Dedifferentiated amniotic fluid mesenchymal stem cell (primary cell): ENCODE measurements around the gene MAP3K20.
"Not testable (repeated sequence)": the region's sequence is repeated elsewhere in the genome, so short reads cannot be mapped to it uniquely, and the experiment has no call there.

Source experiments
- DNase-seq: peaks from one replicate; pipeline ENCODE4 v3.0.0-alpha.2; 2016; ENCODE audit errors: extremely low spot score

The MAP3K20 gene

GRCh38 chr2:173087214-173087581 lies 11.6 kb downstream of the MAP3K20 start:
- DNase-seq: no peak

- no peak for DNase-seq
Measured at GRCh38 chr2:173087793-173088496, 12.3 kb downstream of the MAP3K20 start.

- DNase-seq: peak; percentile 74
Measured at GRCh38 chr2:173090276-173090877, 14.7 kb downstream of the MAP3K20 start.

GRCh38 chr2:173090973-173091660 lies 15.5 kb downstream of the MAP3K20 start:
- no peak for DNase-seq

GRCh38 chr2:173091910-173092309 lies 16.3 kb downstream of the MAP3K20 start:
- no peak for DNase-seq

GRCh38 chr2:173092844-173093402 lies 17.3 kb downstream of the MAP3K20 start:
- DNase-seq: no peak

GRCh38 chr2:173093617-173094016 lies 18.0 kb downstream of the MAP3K20 start:
- DNase-seq: not testable (repeated sequence)

GRCh38 chr2:173094731-173095130 lies 19.1 kb downstream of the MAP3K20 start:
- DNase-seq: no peak

- no peak for DNase-seq
Measured at GRCh38 chr2:173095356-173095755, 19.7 kb downstream of the MAP3K20 start.

GRCh38 chr2:173099271-173099670 lies 23.6 kb downstream of the MAP3K20 start:
- no peak for DNase-seq

- DNase-seq: no peak
Measured at GRCh38 chr2:173099804-173100203, 24.2 kb downstream of the MAP3K20 start.

- DNase-seq: no peak
Measured at GRCh38 chr2:173101687-173102086, 26.0 kb downstream of the MAP3K20 start.

- no peak for DNase-seq
Measured at GRCh38 chr2:173104156-173104555, 28.5 kb downstream of the MAP3K20 start.

- DNase-seq: no peak
Measured at GRCh38 chr2:173106959-173107628, 31.4 kb downstream of the MAP3K20 start.

- DNase-seq: no peak
Measured at GRCh38 chr2:173107629-173108022, 32.0 kb downstream of the MAP3K20 start.

GRCh38 chr2:173109253-173110188 lies 33.9 kb downstream of the MAP3K20 start:
- DNase-seq: peak; percentile 55

- no peak for DNase-seq
Measured at GRCh38 chr2:173117678-173118077, 42.0 kb downstream of the MAP3K20 start.

- DNase-seq: no peak
Measured at GRCh38 chr2:173118395-173118794, 42.7 kb downstream of the MAP3K20 start.

- DNase-seq: no peak
Measured at GRCh38 chr2:173119069-173119807, 43.6 kb downstream of the MAP3K20 start.

- no peak for DNase-seq
Measured at GRCh38 chr2:173119944-173120343, 44.3 kb downstream of the MAP3K20 start.
